Suprapubic skin (tissue), 4 donors: ENCODE measurements around the gene WFIKKN2.

Experiments used
- CTCF ChIP-seq, 2 donors: fragments of 200-600 bp in 1 of 2; fragments of 450-650 bp in 1 of 2; sonication (generic) in 1 of 2; IDR thresholded peaks; one replicate each; pipeline ENCODE4 v1.5.1; 2016 to 2019; ENCODE audit warnings: antibody characterized with exemption in 2 of 2, mild to moderate bottlenecking in 1 of 2, moderate library complexity in 1 of 2
- EP300 ChIP-seq: sonication (generic); formaldehyde crosslinking; IDR thresholded peaks from one replicate; pipeline ENCODE4 v1.6.1; 2017; ENCODE audit warnings: antibody characterized with exemption
- POLR2A ChIP-seq, 2 donors: fragments of 450-650 bp; IDR thresholded peaks; one replicate each; pipeline ENCODE4 v1.6.1; 2017; ENCODE audit warnings: antibody characterized with exemption in 2 of 2, mild to moderate bottlenecking in 2 of 2, moderate library complexity in 2 of 2
- POLR2AphosphoS5 ChIP-seq, 3 donors: sonication (generic); formaldehyde crosslinking; IDR thresholded peaks; one replicate each; pipeline ENCODE4 v1.6.1; 2017; ENCODE audit warnings: antibody characterized with exemption in 3 of 3

DNA sequence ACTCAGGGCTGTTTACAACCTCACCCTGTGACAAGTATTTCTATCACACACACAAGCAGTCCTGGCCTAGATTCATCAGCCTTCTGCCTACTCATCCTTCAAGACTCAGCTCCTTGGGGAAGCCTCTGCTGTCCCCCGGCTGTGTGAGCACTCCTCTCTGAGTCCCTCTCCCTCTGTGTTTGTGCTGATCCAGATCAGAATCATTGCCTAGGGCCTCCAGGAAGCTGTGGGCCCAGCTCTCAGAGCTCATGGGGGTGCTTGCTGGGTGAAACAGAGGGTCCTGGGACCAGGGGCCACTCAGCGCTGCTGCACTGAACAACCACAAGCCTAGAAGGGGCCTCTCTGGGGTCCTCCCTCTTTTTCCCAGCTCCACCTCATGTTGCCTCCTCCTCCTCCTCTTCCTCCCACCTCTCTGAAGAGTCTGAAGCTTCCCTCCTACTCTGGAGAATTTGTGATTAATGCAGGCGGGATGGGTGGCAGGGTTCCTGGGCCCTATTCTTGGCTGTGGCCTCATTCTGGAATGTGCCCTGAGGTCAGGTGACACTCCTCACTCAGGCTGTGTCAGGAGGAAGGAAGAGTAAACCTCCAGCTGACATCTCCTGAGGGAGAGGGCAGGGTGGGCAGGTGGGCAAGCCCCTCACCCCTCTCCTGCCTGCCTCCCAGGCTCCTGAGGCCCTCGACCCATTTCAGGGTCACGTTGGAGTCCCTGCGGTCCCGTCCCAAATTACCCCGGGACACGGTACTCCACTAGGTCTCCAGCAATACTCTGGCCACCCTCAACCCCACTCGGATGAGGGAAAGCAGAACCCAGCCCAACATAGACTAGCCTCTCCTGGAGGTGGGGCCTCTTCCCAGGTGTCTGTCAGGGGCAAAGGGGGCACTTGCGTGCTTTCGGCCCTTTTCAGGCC, 10.1 kb downstream of the WFIKKN2 start:
- no peak for TF ChIP-seq CTCF (IDR thresholded peaks at IDR 0.05)
- TF ChIP-seq POLR2A (IDR thresholded peaks at IDR 0.05): no peak
- no peak for TF ChIP-seq POLR2AphosphoS5 (IDR thresholded peaks at IDR 0.05)
- no peak for TF ChIP-seq EP300
